GM21737 (cell line): ENCODE data around the gene AP5S1.

ENCODE experiments used
- ATAC-seq: cut with Tn5 transposase; IDR thresholded peaks from one replicate; pipeline ENCODE4 v1.9.1; 2021; ENCODE audit warnings: mild to moderate bottlenecking, moderate library complexity; ENCODE audit not compliant: unreplicated experiment

AP5S1 gene

DNA sequence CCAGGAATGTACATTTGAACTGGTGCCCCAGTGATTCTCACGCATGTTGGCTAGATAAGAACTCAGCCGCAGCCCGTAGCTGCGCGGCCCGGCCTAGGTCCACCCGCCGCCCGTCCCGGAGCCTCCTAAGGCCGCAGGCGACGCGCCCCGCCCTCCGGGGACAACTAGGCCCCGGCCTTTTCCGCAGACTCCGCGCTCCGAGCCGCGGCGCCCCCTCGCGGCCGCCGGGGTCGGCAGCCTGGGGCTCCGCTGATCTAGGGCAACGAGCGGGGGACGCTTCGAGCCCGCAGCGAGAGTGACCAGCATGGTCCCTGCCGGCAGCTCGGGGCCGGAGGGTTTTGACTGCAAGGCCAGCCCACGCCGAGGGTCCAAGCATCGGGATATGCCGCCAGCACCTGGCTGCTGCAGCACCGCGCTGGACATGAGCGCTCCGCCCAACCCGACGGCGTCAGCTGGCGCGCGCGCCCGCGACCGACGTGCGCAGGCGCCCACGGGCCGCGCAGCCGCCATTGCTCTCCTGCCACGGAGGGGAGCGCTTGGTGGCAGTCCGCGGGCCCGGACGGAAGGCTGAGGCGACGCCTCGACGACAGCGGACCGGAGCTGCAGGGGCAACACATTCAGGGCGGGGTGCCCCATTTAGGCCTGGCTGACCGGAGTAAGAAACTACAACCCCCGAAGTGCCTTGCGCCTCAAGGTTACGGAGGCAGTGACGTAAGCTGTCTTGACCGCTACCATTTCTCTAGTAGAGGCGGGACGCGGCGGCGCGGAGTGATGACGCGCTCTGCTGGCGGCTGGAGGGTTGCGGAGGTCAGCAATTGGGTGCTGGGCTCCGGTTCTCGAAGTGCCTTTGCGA lies at the start of gene AP5S1:
Gene AP5S1, plus strand, starts transcription at position 500 of the 853 bp plus-strand sequence. CDS start 1,571 bp downstream, outside the sequence.
- peak; percentile 80 for ATAC-seq

DNA sequence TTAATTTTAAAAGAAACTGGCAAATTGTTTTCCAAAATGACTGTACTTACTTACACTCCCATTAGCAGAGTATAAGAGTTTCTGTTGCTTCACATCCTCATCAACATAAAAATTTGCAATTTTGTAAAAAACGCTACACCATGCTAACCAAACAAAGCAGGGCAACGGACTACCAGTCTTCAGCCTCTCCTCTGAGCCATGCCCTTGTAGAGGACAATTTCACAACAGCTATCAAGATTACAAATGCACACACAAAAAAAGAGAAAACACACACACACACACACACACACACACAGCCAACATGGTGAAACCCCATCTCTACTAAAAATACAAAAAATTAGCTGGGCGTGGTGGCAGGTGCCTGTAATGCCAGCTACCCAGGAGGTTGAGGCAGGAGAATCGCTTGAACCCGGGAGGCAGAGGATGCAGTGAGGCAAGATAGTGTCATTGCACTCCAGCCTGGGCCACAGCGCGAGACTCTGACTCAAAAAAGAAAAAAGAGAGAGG lies 48.7 kb upstream of the AP5S1 start:
- no peak for ATAC-seq

- ATAC-seq: no peak
These were observed 44.8 kb upstream of the AP5S1 start for GRCh38 chr20:3775457-3776108.

GRCh38 chr20:3777381-3777715 lies 43.0 kb upstream of the AP5S1 start:
- ATAC-seq: no peak

DNA sequence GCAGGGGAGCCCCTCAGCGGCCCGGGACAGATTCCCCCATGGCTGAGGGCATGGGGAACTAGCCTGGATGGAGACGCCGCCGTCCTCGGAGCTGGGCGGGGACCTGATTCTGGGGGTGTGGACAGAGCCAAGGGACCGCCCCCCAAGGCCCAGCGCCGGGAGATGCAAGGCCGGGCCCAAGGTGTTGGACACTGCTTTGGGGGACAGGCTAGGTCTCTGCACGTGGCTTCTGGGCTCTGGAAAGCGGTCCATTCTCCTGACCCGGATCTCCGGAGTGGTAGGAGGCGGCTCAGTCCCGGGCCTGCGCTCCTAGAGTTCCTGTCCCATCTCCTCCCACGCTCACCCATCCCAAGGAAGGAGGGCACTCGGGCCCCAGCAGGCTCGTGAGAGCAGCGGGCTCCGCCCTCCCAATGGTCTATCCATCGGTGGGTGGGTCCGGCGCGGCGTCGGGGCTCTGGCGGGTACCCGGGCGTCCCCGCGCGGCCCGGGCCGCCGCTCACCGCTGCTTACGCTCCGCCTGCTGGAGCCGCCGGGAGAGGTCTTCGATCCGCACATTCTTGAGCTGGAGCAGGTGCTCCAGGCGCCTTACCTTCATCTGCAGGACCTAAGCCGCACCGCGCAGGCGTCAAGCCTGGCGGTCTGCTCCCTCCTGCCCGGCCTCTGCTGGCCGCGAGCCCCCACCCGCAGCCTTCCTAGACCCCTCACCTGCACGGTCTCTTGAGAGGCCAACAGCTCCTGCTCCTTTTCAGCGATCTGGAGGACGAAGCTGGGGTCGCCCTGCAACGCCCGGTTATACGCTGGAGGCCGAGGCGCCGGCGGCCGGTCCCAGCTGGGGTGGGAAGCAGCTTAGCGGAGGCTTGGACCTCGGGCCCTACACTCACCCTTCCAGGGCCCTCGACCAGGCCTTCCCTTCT lies 42.4 kb upstream of the AP5S1 start:
- no peak for ATAC-seq

- ATAC-seq: no peak
These were observed 41.4 kb upstream of the AP5S1 start for GRCh38 chr20:3778976-3779375.

GRCh38 chr20:3781153-3781910 lies 39.0 kb upstream of the AP5S1 start, which contains the start of gene SPEF1:
Gene SPEF1 (minus strand): TSS chr20:3781448. CDS start chr20:3781287, 161 bp downstream.
- ATAC-seq: no peak

GRCh38 chr20:3782597-3782996 lies 37.8 kb upstream of the AP5S1 start:
- ATAC-seq: no peak

GRCh38 chr20:3783068-3783489 lies 37.3 kb upstream of the AP5S1 start:
- ATAC-seq: no peak

GRCh38 chr20:3783511-3784195 lies 36.7 kb upstream of the AP5S1 start:
- ATAC-seq: no peak

GRCh38 chr20:3784216-3784853 lies 36.0 kb upstream of the AP5S1 start:
- no peak for ATAC-seq

DNA sequence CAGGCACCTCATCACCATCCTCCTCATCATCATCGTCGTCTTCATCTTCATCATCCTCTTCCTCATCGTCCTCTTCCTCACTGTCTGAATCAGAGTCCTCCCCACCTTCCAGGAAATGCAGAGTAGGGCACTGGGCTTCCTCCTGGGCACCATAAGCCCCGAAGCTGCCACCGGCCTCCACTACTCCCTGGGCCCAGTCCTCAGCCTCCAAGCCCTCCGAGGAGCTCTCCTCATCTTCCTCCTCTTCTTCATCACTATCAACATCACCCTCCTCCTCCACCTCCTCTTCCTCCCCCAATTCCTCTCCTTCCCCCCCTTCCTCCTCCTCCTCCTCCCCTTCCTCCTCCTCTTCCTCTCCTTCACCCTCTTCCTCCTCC lies 35.5 kb upstream of the AP5S1 start:
- ATAC-seq: no peak

DNA sequence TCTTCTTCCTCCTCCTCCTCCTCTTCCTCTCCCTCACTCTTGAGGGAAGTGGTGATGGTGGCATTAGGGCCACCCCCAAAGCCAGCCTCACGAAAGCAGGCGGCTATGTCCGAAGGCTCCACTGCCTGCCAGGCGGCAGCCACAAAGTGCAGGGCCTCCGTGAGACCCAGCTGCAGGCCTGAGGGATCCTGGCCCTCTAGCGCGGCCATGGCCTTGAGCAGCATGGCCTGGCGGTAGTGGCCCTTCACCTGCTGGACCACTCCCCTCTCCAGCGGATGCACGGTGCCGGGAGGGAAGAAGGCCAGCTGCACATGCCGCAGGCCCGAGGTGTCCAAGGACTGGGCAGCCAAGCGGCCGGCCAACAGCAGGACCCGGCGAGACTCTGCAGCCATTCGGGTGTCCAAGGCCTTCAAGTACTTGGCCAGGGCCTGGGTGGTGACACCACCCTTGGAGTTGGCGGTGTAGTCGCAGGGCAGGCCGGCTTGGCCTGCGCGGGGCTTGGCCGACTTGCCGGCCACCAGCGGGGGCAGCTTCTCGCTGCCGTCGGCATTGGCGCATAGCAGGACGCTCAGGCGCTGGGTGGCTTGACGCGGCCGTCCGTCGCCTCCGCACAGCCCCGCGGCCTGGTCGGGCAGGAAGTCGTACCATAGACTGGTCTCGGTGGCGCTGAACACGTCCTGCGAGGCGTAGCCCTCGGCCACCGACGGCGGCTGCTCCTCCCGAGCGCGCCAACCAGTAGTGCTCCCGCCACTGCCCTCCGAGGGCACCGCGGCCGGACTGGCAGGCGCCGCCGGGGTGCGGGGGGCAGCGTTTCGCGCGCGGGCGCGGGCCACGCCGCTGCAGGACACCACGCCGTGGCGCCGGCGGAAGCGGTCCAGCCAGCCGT lies 34.9 kb upstream of the AP5S1 start:
- no peak for ATAC-seq

DNA sequence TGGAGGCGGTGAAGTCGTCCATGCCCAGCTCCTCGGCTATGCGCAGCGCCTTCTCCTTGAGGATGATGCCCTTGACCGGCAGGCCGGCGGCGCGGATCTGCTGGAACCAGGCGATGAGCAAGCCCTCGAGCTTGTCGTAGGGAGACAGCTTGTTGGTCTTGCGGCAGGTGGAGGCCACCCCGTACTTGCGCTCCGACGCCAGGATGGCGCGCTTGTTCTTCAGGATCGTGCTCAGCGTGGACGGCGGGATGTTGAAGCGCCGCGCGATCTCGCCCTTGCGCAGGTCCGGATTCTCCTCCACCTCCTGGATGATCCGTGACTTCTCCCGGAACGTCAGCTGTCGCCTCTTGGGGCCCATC lies 34.2 kb upstream of the AP5S1 start:
- peak; percentile 17 for ATAC-seq

GRCh38 chr20:3786665-3787323 lies 33.6 kb upstream of the AP5S1 start, which contains the start of gene CENPB:
Gene CENPB (minus strand): TSS chr20:3786740. CDS start chr20:3786483, 257 bp downstream.
- ATAC-seq: peak; percentile 72

DNA sequence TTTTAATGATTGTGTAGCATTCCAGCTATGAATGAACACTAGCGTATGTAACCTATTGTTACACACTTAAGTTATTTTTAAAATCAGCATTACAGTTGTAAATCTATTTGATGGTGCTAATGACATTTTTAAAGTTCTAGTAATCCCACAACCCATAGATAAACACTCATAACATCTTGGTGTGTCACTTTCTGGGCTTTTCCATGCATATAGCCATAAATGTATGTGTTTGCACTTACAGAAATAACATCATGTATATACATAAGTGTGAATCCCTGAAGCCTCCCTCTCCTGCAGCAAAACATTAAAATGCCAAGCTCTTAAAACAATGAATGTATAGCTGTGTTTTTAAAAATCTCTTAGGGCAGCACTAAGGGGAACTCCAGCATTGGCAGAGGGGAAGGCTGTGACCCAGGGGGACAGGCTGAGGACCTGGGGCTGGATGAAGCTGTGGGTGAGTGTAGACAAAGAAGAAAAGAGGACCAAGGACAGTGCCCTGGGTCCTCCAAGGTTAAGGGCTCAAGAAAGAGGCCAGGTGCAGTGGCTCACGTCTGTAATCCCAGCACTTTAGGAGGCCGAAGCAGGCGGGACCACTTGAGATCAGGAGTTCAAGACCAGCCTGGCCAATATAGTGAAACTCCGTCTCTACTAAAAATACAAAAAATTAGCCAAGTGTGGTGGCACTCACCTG lies 32.9 kb upstream of the AP5S1 start:
- no peak for ATAC-seq

- ATAC-seq: no peak
These were observed 31.6 kb upstream of the AP5S1 start for GRCh38 chr20:3788685-3789155.
